Spleen (tissue), 11 donors: ENCODE data around the gene SARM1. TPM values are rescaled to one million over a fixed set of nuclear protein-coding genes. Genes with fewer than 3 reads are reported as not detected.

ENCODE experiments used
- DNase-seq: peaks from one replicate; pipeline ENCODE4 v3.0.0-alpha.2; 2020
- H3K27ac ChIP-seq, 8 donors: fragments of 200-600 bp; sonication (generic) in 7 of 8; 1 replicate in 4 of 8; 2 replicates in 4 of 8; pipeline versions ENCODE4 v1.5.0 to v1.8.0; 2016 to 2021; ENCODE audit warnings: inconsistent platforms in 4 of 8, mild to moderate bottlenecking in 4 of 8, moderate library complexity in 1 of 8
- H3K27me3 ChIP-seq, 7 donors: fragments of 200-600 bp; sonication (generic) in 6 of 7; replicated peaks in 1 of 7; 1 replicate in 4 of 7; 2 replicates in 3 of 7; pipeline versions ENCODE4 v1.5.0 to v1.8.0; 2016 to 2021; ENCODE audit warnings: inconsistent platforms in 3 of 7, mild to moderate bottlenecking in 1 of 7
- H3K36me3 ChIP-seq, 6 donors: fragments of 200-600 bp; sonication (generic) in 5 of 6; 1 replicate in 4 of 6; 2 replicates in 2 of 6; pipeline versions ENCODE4 v1.5.0 to v1.8.0; 2016 to 2021; ENCODE audit warnings: inconsistent platforms in 2 of 6
- H3K4me1 ChIP-seq, 6 donors: fragments of 200-600 bp; sonication (generic) in 5 of 6; 1 replicate in 3 of 6; 2 replicates in 3 of 6; pipeline versions ENCODE4 v1.5.0 to v1.8.0; 2016 to 2021; ENCODE audit warnings: inconsistent platforms in 3 of 6
- H3K4me3 ChIP-seq, 8 donors: fragments of 200-600 bp; sonication (generic) in 7 of 8; 1 replicate in 4 of 8; 2 replicates in 4 of 8; pipeline versions ENCODE4 v1.5.0 to v1.8.0; 2016 to 2021; ENCODE audit warnings: inconsistent platforms in 4 of 8, mild to moderate bottlenecking in 4 of 8, moderate library complexity in 2 of 8
- H3K9me3 ChIP-seq, 8 donors: fragments of 200-600 bp; sonication (generic) in 7 of 8; 1 replicate in 4 of 8; 2 replicates in 4 of 8; pipeline versions ENCODE4 v1.5.0 to v1.8.0; 2016 to 2021; ENCODE audit warnings: inconsistent platforms in 4 of 8
- CTCF ChIP-seq, 11 experiments: fragments of 200-600 bp in 7 of 11; fragments of 450-650 bp in 4 of 11; sonication (generic) in 4 of 11; IDR thresholded peaks in 8 of 11; conservative IDR thresholded peaks in 3 of 11; 1 replicate in 7 of 11; 2 replicates in 4 of 11; pipeline versions ENCODE4 v1.4.0 to v1.8.0; 2016 to 2021; ENCODE audit warnings: antibody characterized with exemption in 11 of 11, inconsistent platforms in 4 of 11, mild to moderate bottlenecking in 1 of 11
- POLR2A ChIP-seq, 3 donors: fragments of 450-650 bp; IDR thresholded peaks; one replicate each; pipeline ENCODE4 v1.5.1; 2017; ENCODE audit warnings: antibody characterized with exemption in 3 of 3, mild to moderate bottlenecking in 1 of 3
- POLR2AphosphoS5 ChIP-seq, 3 donors: sonication (generic); formaldehyde crosslinking; IDR thresholded peaks; one replicate each; pipeline ENCODE4 v1.5.1; 2017; ENCODE audit warnings: antibody characterized with exemption in 3 of 3
- WGBS, 5 donors: extraction: QIAGEN DNeasy Blood & Tissue Kit in 3 of 5; methylation state at CpG; one replicate each; pipeline versions ENCODE4 v1.1.5 to v1.1.7; 2013 to 2018; 5-methylcytosine and 5-hydroxymethylcytosine counted together
- intact Hi-C: fragments of 100-400 bp; cut with DNase I; formaldehyde crosslinking; loops from one replicate; pipeline ENCODE4 v1.15.0; 2023; ENCODE audit warnings: low total_unique reads
- polyA plus RNA-seq, 3 donors: library from polyadenylated mRNA; stranded (reverse); fragments of 200-250 nt; gene quantifications; one replicate each; pipeline ENCODE4 v1.2.1, GENCODE V29; 2013
- total RNA-seq, 7 donors: library from RNA; depleted of rRNA in 3 of 7; stranded (reverse); fragments of >200 nt in 3 of 7; fragmentation: NEBNext Ultra II Directional in 4 of 7; extraction: Animal tissue kit (Norgen Biotek cat#: 25700) in 4 of 7; gene quantifications; one replicate each; pipeline versions ENCODE4 v1.1.0 to v1.2.1, GENCODE V29; 2016 to 2021
- donor health status: healthy with polysubstance abuse.
- donor health status: DM: no; HTN: no; CAD: no; lungs with moderate emphysema.
- donor health status: DM: no; HTN: no; CAD: no.
- donor health status: Bipolar disorder and iron deficiency.
- donor health status: healthy.
- donor health status: DM: no; HTN: no; CAD: no.
- donor health status: DM: yes; HTN: yes; CAD: no.

The SARM1 gene
- total and polyA plus RNA-seq, 10 donors, result 4.7 to 48.7 (median 35.4) TPM

GRCh38 chr17:28365487-28365886, 6.0 kb upstream of the SARM1 start:
- no peak overlapping the region for H3K4me3 ChIP-seq
- 87 to 93% (median 90%) methylated on average over 2 to 3 of the region's 3 CpGs for WGBS, 5 donors
- TF ChIP-seq CTCF (IDR thresholded peaks at IDR 0.05 in 8 of 11, conservative IDR thresholded peaks at IDR 0.05 in 3 of 11) (no peak), POLR2AphosphoS5 (IDR thresholded peaks at IDR 0.05) (no peak), POLR2A (IDR thresholded peaks at IDR 0.05) (no peak)
- DNase-seq, result no peak
- H3K9me3 ChIP-seq, result no peaks in the 10 kb centered on the region
- H3K27ac ChIP-seq, result no peak overlapping the region
- H3K27me3 ChIP-seq, result no peaks in the 10 kb centered on the region
- peaks cover 0 to 10% (median 4%) of the 10 kb centered on the region in 6 donors for H3K4me1 ChIP-seq
- peaks cover 9 to 59% (median 45%) of the 10 kb centered on the region in 6 donors for H3K36me3 ChIP-seq
- intact Hi-C loops, result no loop called here

- H3K4me1 ChIP-seq, result peaks cover 0 to 21% (median 13%) of the 10 kb centered on the region in 6 donors
- no peak for DNase-seq
- H3K27ac ChIP-seq, result no peak overlapping the region
- H3K4me3 ChIP-seq, result no peak overlapping the region
- peaks cover 0 to 1% (median 0%) of the 10 kb centered on the region in 7 donors for H3K27me3 ChIP-seq
- TF ChIP-seq CTCF (IDR thresholded peaks at IDR 0.05 in 8 of 11, conservative IDR thresholded peaks at IDR 0.05 in 3 of 11) (no peak), POLR2AphosphoS5 (IDR thresholded peaks at IDR 0.05) (no peak), POLR2A (IDR thresholded peaks at IDR 0.05) (no peak)
- intact Hi-C loops, result no loop called here
- H3K9me3 ChIP-seq, result no peaks in the 10 kb centered on the region
- peaks cover 0 to 47% (median 34%) of the 10 kb centered on the region in 6 donors for H3K36me3 ChIP-seq
- 65 to 93% (median 83%) methylated on average over 1 of the region's 1 CpG for WGBS, 5 donors
Observed at GRCh38 chr17:28366605-28367004, 4.9 kb upstream of the SARM1 start.

GRCh38 chr17:28367641-28368305, 3.7 kb upstream of the SARM1 start:
- Histone ChIP-seq H3K9me3 (no peaks in the 10 kb centered on the region), H3K4me3 (no peak overlapping the region), H3K27me3 (peaks cover 0 to 12% (median 0%) of the 10 kb centered on the region in 7 donors), H3K4me1 (peaks cover 6 to 33% (median 24%) of the 10 kb centered on the region in 6 donors), H3K36me3 (peaks cover 0 to 36% (median 22%) of the 10 kb centered on the region in 6 donors), H3K27ac (no peak overlapping the region)
- TF ChIP-seq POLR2A (IDR thresholded peaks at IDR 0.05), result no peak
- intact Hi-C loops, result no loop called here
- no peak for DNase-seq
- 89 to 95% (median 91%) methylated on average over 19 to 21 of the region's 21 CpGs for WGBS, 5 donors

DNA sequence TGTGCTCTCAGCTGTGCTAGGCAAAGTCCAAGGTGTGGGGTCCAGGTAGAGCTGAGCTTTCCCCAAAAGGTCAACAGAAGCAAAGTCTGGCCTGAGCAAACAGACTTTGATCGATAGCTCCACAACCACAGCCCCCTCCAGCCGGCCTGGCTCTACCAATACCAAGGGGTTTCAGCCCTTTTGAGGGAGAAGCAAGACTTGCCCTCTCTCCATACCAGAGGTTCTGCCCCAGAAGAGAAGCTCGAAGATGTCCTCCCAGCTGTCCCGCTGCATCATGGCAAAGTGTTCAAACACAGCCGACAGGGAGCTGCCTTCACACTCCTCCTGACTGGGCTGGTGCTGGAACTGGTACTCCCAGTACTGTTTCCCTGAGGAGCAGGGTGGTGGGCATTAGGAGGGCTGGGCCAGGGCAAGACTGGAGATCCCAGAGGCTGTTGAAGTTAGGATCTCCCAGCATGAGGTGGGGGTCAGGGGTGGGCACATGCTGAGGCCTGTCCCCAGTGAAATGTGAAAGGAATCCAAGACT, 3.1 kb upstream of the SARM1 start:
- Histone ChIP-seq H3K27me3 (peaks cover 0 to 18% (median 0%) of the 10 kb centered on the region in 7 donors), H3K27ac (no peak overlapping the region), H3K4me3 (no peak overlapping the region), H3K36me3 (peaks cover 0 to 30% (median 17%) of the 10 kb centered on the region in 6 donors), H3K9me3 (no peaks in the 10 kb centered on the region), H3K4me1 (peaks cover 10 to 39% (median 29%) of the 10 kb centered on the region in 6 donors)
- no peak for DNase-seq
- no peak for TF ChIP-seq POLR2AphosphoS5 (IDR thresholded peaks at IDR 0.05)
- 67 to 93% (median 91%) methylated on average over 1 to 5 of the region's 5 CpGs for WGBS, 5 donors
- intact Hi-C loops, result no loop called here

GRCh38 chr17:28368915-28369683, 2.4 kb upstream of the SARM1 start:
- WGBS, 5 donors, result 91 to 95% (median 94%) methylated on average over 22 to 23 of the region's 23 CpGs
- no peak for TF ChIP-seq CTCF (IDR thresholded peaks at IDR 0.05 in 8 of 11, conservative IDR thresholded peaks at IDR 0.05 in 3 of 11)
- no peak for TF ChIP-seq POLR2A (IDR thresholded peaks at IDR 0.05)
- TF ChIP-seq POLR2AphosphoS5 (IDR thresholded peaks at IDR 0.05), result no peak
- no peak for DNase-seq
- Histone ChIP-seq H3K27me3 (peaks cover 0 to 18% (median 0%) of the 10 kb centered on the region in 7 donors), H3K9me3 (no peaks in the 10 kb centered on the region), H3K36me3 (peaks cover 0 to 22% (median 10%) of the 10 kb centered on the region in 6 donors), H3K4me3 (no peak overlapping the region), H3K4me1 (peaks cover 10 to 44% (median 29%) of the 10 kb centered on the region in 6 donors), H3K27ac (no peak overlapping the region)
- intact Hi-C loops, result no loop called here
